HepG2 (cell line): ENCODE data around the gene ABT1. TPM values are rescaled to one million over a fixed set of nuclear protein-coding genes. Genes with fewer than 3 reads are reported as not detected.

Source experiments
- ATF7 ChIP-seq, 2 experiments: fragments of 450-650 bp in 1 of 2; sonication (generic) in 1 of 2; formaldehyde crosslinking in 1 of 2; IDR thresholded peaks; 2 replicates each; pipeline versions ENCODE4 v1.4.0 to v1.6.1; 2016 to 2020; ENCODE audit warnings: antibody characterized with exemption in 1 of 2, mild to moderate bottlenecking in 1 of 2, missing genetic modification reagents in 1 of 2
- DR1 ChIP-seq: sonication (generic); formaldehyde crosslinking; IDR thresholded peaks from 2 replicates; pipeline ENCODE4 v1.8.0; 2021; ENCODE audit warnings: mild to moderate bottlenecking, missing genetic modification reagents, inconsistent platforms
- HNF1A ChIP-seq, 2 experiments: sonication (generic) in 1 of 2; formaldehyde crosslinking in 1 of 2; IDR thresholded peaks; 2 replicates each; pipeline versions ENCODE4 v1.4.0 to v1.6.1; 2016 to 2020; ENCODE audit warnings: borderline replicate concordance in 1 of 2, low read depth in 1 of 2, mild to moderate bottlenecking in 1 of 2, missing genetic modification reagents in 1 of 2
- IRF2 ChIP-seq: IDR thresholded peaks from 2 replicates; pipeline ENCODE4 v1.6.1; 2018; ENCODE audit warnings: missing genetic modification reagents, missing compliant biosample characterization
- KLF11 ChIP-seq: IDR thresholded peaks from 2 replicates; pipeline ENCODE4 v1.6.1; 2016; ENCODE audit warnings: missing compliant biosample characterization
- MEIS1 ChIP-seq: sonication (generic); formaldehyde crosslinking; IDR thresholded peaks from 2 replicates; pipeline ENCODE4 v1.9.0; 2021; ENCODE audit warnings: mild to moderate bottlenecking, missing genetic modification reagents, moderate library complexity, borderline replicate concordance
- SMYD3 ChIP-seq: sonication (generic); formaldehyde crosslinking; IDR thresholded peaks from 2 replicates; pipeline ENCODE4 v1.8.1; 2023; ENCODE audit warnings: mild to moderate bottlenecking, missing genetic modification reagents
- SOX13 ChIP-seq, 3 experiments: fragments of 450-650 bp in 1 of 3; sonication (generic) in 1 of 3; formaldehyde crosslinking in 1 of 3; IDR thresholded peaks in 2 of 3; conservative IDR thresholded peaks in 1 of 3; 2 replicates each; pipeline versions ENCODE4 v1.5.0 to v1.6.1; 2016 to 2020; ENCODE audit warnings: antibody characterized with exemption in 1 of 3, mild to moderate bottlenecking in 1 of 3, missing compliant biosample characterization in 1 of 3, missing genetic modification reagents in 1 of 3, moderate library complexity in 1 of 3
- TBX3 ChIP-seq: fragments of 450-650 bp; IDR thresholded peaks from 2 replicates; pipeline ENCODE4 v1.6.1; 2017; ENCODE audit warnings: antibody characterized with exemption, mild to moderate bottlenecking, inconsistent platforms, borderline replicate concordance
- ZBTB34 ChIP-seq: sonication (generic); formaldehyde crosslinking; IDR thresholded peaks from 2 replicates; pipeline ENCODE4 v1.8.0; 2022; ENCODE audit warnings: mild to moderate bottlenecking, missing genetic modification reagents
- ZBTB7B ChIP-seq: sonication (generic); formaldehyde crosslinking; IDR thresholded peaks from 2 replicates; pipeline ENCODE4 v1.4.0; 2020; ENCODE audit warnings: missing genetic modification reagents
- ZNF143 ChIP-seq: sonication (generic); formaldehyde crosslinking; IDR thresholded peaks from 2 replicates; pipeline ENCODE4 v1.4.0; 2020; ENCODE audit warnings: missing genetic modification reagents
- polyA plus RNA-seq, 8 experiments: library from polyadenylated mRNA; depleted of rRNA in 3 of 8; stranded (reverse) in 7 of 8; unstranded in 1 of 8; fragments of >200 nt; fragmentation: Illumina TruSeq in 4 of 8; extraction: Trizol in 4 of 8; gene quantifications; 2 replicates each; pipeline versions ENCODE4 v1.2.1 to v1.2.3, GENCODE V29; 2011 to 2016; ENCODE audit warnings: low read depth in 4 of 8, missing spikeins in 1 of 8, mixed read lengths in 1 of 8; ENCODE audit not compliant: insufficient read depth in 1 of 8
- total RNA-seq, 5 experiments: library from RNA; depleted of rRNA; stranded (reverse); fragments of >200 nt; fragmentation: Illumina TruSeq; extraction: Trizol; gene quantifications; 2 replicates each; pipeline ENCODE4 v1.2.3, GENCODE V29; 2016; ENCODE audit warnings: low read depth in 1 of 5
- TF ChIP-seq, protein P1 (sequence below): sonication (generic); formaldehyde crosslinking; IDR thresholded peaks from 2 replicates; pipeline ENCODE4 v1.4.0; 2020; ENCODE audit warnings: mild to moderate bottlenecking, missing genetic modification reagents
- TF ChIP-seq, protein P2 (sequence below): sonication (generic); formaldehyde crosslinking; IDR thresholded peaks from 2 replicates; pipeline ENCODE4 v1.5.1; 2020; ENCODE audit warnings: mild to moderate bottlenecking, moderate library complexity, missing genetic modification reagents

Gene ABT1
- total and polyA plus RNA-seq, 2 of the 13 experiments (the other 11 are each of a cell fraction or from before 2014, with no cell fraction given), result 38.4 TPM

- TF ChIP-seq, protein P1, sequence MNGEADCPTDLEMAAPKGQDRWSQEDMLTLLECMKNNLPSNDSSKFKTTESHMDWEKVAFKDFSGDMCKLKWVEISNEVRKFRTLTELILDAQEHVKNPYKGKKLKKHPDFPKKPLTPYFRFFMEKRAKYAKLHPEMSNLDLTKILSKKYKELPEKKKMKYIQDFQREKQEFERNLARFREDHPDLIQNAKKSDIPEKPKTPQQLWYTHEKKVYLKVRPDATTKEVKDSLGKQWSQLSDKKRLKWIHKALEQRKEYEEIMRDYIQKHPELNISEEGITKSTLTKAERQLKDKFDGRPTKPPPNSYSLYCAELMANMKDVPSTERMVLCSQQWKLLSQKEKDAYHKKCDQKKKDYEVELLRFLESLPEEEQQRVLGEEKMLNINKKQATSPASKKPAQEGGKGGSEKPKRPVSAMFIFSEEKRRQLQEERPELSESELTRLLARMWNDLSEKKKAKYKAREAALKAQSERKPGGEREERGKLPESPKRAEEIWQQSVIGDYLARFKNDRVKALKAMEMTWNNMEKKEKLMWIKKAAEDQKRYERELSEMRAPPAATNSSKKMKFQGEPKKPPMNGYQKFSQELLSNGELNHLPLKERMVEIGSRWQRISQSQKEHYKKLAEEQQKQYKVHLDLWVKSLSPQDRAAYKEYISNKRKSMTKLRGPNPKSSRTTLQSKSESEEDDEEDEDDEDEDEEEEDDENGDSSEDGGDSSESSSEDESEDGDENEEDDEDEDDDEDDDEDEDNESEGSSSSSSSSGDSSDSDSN, result 0 out of 2 replicates have a peak, but pooled peaks have one; percentile 22
- TF ChIP-seq, protein P2, sequence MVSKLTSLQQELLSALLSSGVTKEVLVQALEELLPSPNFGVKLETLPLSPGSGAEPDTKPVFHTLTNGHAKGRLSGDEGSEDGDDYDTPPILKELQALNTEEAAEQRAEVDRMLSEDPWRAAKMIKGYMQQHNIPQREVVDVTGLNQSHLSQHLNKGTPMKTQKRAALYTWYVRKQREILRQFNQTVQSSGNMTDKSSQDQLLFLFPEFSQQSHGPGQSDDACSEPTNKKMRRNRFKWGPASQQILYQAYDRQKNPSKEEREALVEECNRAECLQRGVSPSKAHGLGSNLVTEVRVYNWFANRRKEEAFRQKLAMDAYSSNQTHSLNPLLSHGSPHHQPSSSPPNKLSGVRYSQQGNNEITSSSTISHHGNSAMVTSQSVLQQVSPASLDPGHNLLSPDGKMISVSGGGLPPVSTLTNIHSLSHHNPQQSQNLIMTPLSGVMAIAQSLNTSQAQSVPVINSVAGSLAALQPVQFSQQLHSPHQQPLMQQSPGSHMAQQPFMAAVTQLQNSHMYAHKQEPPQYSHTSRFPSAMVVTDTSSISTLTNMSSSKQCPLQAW (CRISPR knock-in tag), result 0 out of 2 replicates have a peak, but pooled peaks have one; percentile 37
- TF ChIP-seq KLF11, result no peak; the same call in 1 of the 2 replicates
- peak; percentile 20; the same call in 1 of the 2 replicates for TF ChIP-seq ZBTB7B (CRISPR knock-in tag)
- TF ChIP-seq MEIS1 (CRISPR knock-in tag), result peak; percentile 52; the same call in 1 of the 2 replicates
- TF ChIP-seq ZNF143 (CRISPR knock-in tag), result no peak
- TF ChIP-seq ZBTB34 (CRISPR knock-in tag), result 0 out of 2 replicates have a peak, but pooled peaks have one; percentile 17
- TF ChIP-seq IRF2 (CRISPR knock-in tag), result 0 out of 2 replicates have a peak, but pooled peaks have one; percentile 15
- TF ChIP-seq HNF1A (IDR thresholded peaks at IDR 0.05; ENCODE audit: low read depth), result peak; percentile 56
- peak; percentile 77; the same call in 1 of the 2 replicates for TF ChIP-seq HNF1A (CRISPR knock-in tag; IDR thresholded peaks at IDR 0.05; ENCODE audit: borderline replicate concordance)
- TF ChIP-seq SMYD3, result 0 out of 2 replicates have a peak, but pooled peaks have one; percentile 10
- no peak for TF ChIP-seq ATF7 (IDR thresholded peaks at IDR 0.05)
- TF ChIP-seq ATF7 (CRISPR knock-in tag; IDR thresholded peaks at IDR 0.05), result no peak
- TF ChIP-seq SOX13 (IDR thresholded peaks at IDR 0.05), result no peak
- TF ChIP-seq SOX13 (CRISPR knock-in tag; conservative IDR thresholded peaks at IDR 0.05 in 1 of 2, IDR thresholded peaks at IDR 0.05 in 1 of 2), result peak in 1 of 2 experiments; percentile 50; a peak in 2 of 4 replicates
- TF ChIP-seq TBX3, result no peak
- 0 out of 2 replicates have a peak, but pooled peaks have one; percentile 28 for TF ChIP-seq DR1
These were observed 35.0 kb upstream of the ABT1 start (continued) for GRCh38 chr6:26561533-26562466.
